GM12865 (cell line): ENCODE measurements around the gene MLX.
"Not testable (repeated sequence)": the region's sequence is repeated elsewhere in the genome, so short reads cannot be mapped to it uniquely, and the experiment has no call there.

Experiments
- DNase-seq: peaks from one replicate; pipeline ENCODE4 v3.0.0; 2010; ENCODE audit warnings: low read depth
- H3K4me3 ChIP-seq: 2 replicates; pipeline ENCODE4 v1.5.1; 2011; ENCODE audit warnings: mild to moderate bottlenecking, low read depth, low read length, control low read depth
- CTCF ChIP-seq: IDR thresholded peaks from 2 replicates; pipeline ENCODE4 v1.5.1; 2011; ENCODE audit warnings: low read length, control low read depth, low read depth, inconsistent platforms; ENCODE audit not compliant: insufficient read depth; ENCODE audit errors: missing control alignments

MLX gene

DNA sequence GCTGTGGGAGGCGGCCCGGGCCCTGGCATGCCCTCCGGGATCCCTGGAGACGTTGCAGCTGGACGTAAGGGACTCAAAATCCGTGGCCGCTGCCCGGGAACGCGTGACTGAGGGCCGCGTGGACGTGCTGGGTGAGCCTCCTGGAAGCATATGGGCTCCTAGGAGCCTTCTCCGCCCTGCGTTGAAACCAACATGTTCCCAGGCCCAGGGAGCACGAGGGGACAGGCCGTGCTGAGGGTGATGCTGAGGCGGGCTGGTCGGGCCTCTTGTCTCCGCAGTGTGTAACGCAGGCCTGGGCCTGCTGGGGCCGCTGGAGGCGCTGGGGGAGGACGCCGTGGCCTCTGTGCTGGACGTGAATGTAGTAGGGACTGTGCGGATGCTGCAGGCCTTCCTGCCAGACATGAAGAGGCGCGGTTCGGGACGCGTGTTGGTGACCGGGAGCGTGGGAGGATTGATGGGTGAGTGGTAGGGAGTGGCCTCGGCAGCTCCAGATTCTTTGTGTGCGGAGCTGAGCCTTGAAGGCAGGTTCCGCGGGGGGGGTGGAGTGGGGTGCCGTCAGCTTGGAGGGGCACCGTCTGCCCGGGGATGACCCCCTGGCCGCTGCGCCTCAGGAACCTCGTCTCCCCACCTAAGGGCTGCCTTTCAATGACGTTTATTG lies 13.6 kb upstream of the MLX start:
- DNase-seq = no peak
- H3K4me3 ChIP-seq = peak overlapping the region; percentile 97
- no peak for TF ChIP-seq CTCF

DNA sequence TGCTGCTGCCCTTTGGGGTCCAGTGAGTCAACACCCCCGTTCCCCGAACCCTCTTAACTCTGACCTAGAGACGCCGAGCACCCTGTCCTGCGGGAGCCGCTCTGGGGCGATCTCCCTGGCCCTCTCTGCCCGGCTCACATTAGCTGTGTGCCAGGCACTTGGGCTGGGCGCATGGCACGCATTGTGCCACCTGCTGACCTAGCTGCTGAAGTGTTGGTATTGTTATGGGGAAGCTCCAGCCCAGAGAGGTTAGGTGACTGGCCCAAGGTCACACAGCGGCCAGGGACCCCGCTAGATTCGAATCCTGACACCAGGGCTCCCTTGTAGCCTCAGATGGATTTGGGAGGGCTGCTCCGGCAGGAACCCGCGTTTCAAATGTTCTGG lies 13.0 kb upstream of the MLX start:
- TF ChIP-seq CTCF = no peak
- DNase-seq = no peak

GRCh38 chr17:42554250-42555121 lies 12.4 kb upstream of the MLX start:
- peak overlapping the region; percentile 97 for H3K4me3 ChIP-seq
- no peak for TF ChIP-seq CTCF
- peak; percentile 93 for DNase-seq

More for the DNA sequence above, 13.0 kb upstream of the MLX start:
- peak overlapping the region; percentile 97 for H3K4me3 ChIP-seq

GRCh38 chr17:42555122-42555622 lies 11.7 kb upstream of the MLX start:
- TF ChIP-seq CTCF = no peak
- peak overlapping the region; percentile 97 for H3K4me3 ChIP-seq

GRCh38 chr17:42555961-42556617 lies 10.8 kb upstream of the MLX start:
- not testable (repeated sequence) for DNase-seq

More at GRCh38 chr17:42555122-42555622, 11.7 kb upstream of the MLX start:
- DNase-seq = no peak

GRCh38 chr17:42559075-42559474 lies 7.8 kb upstream of the MLX start:
- TF ChIP-seq CTCF = no peak
- H3K4me3 ChIP-seq = no peak overlapping the region
- DNase-seq = no peak

More at GRCh38 chr17:42555961-42556617, 10.8 kb upstream of the MLX start:
- H3K4me3 ChIP-seq = not testable (repeated sequence)

- no peak overlapping the region for H3K4me3 ChIP-seq
- TF ChIP-seq CTCF = no peak
- DNase-seq = no peak
Measured at GRCh38 chr17:42560246-42560645, 6.7 kb upstream of the MLX start.
